ENCODE measurements around the gene TSC22D3. TPM values are rescaled to one million over a fixed set of nuclear protein-coding genes. Genes with fewer than 3 reads are reported as not detected.

TSC22D3 gene
- total RNA-seq, 2 experiments from 2014 or later = 29.3 to 35.6 TPM

DNA sequence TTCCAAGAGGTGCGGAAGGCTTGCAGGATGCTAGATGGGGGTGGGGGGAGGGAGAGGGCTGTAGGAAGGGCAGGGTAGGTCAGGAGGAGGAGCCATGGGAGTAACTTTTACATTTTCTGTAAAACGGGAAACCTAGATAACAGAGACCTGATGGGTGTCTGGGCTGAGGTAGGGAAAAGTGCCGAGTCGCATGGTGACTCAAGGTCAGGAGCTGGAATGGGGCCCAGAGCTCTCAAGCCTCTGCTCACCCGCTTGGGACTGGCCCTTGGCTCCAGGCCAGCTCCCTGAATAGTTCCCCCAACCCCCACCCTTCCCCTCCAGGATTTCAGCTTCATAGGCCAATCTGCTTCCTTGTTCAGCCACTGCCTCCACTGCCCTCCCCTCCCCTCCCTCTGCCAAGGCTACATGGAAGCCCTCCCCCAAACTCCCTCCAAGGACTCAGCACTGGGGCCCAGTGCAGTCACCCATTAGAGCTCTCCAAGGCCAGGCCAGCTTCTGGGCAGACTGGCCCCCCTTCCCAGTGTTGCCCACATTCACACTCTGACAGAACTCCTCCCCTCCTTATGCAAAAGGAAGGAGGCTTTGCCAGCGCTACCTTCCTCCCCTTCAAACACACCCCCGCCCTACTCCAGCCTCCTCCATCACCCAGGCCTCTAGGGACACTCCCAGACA, 43.6 kb downstream of the TSC22D3 start:
- Histone ChIP-seq H3K9me3 (ENCODE audit: low read length) (no peaks in the 10 kb centered on the region), H3K9me2 (ENCODE audit: insufficient read depth, low read length) (no peaks in the 10 kb centered on the region), H4K20me1 (ENCODE audit: insufficient read depth, low read length) (no peaks in the 10 kb centered on the region), H3K4me2 (ENCODE audit: low read length) (no peak overlapping the region), H3K4me1 (ENCODE audit: insufficient read depth, low read length, poor library complexity, severe bottlenecking) (peaks cover 6% of the 10 kb centered on the region), H3K4me3 (ENCODE audit: low read depth, low read length, poor library complexity, severe bottlenecking) (no peak overlapping the region), H3K36me3 (ENCODE audit: insufficient read depth, low read length) (no peaks in the 10 kb centered on the region), H2AFZ (ENCODE audit: low read length) (no peak overlapping the region), H3K79me2 (ENCODE audit: insufficient read depth, low read depth, low read length) (no peaks in the 10 kb centered on the region), H3K27ac (ENCODE audit: low read depth, low read length, poor library complexity, severe bottlenecking) (no peak overlapping the region)
- BruUV-seq (replicated peaks) = no TSS peak
- POLR2A ChIA-PET = interaction anchor here (0.6 kb wide), 1 partner anchor 134 kb away, joined by 4 read pairs; no protein-coding TSS in a partner anchor
- no peak for DNase-seq (ENCODE audit: low spot score)
- intact Hi-C loops (cut with micrococcal nuclease; ENCODE audit: unreplicated experiment) = no loop called here
- CTCF ChIA-PET (ENCODE audit: unreplicated experiment) = no interaction called here
- no peak for TF ChIP-seq EZH2phosphoT487 (IDR thresholded peaks at IDR 0.05; ENCODE audit: borderline replicate concordance, low read depth, low read length)
- TF ChIP-seq, protein P1, sequence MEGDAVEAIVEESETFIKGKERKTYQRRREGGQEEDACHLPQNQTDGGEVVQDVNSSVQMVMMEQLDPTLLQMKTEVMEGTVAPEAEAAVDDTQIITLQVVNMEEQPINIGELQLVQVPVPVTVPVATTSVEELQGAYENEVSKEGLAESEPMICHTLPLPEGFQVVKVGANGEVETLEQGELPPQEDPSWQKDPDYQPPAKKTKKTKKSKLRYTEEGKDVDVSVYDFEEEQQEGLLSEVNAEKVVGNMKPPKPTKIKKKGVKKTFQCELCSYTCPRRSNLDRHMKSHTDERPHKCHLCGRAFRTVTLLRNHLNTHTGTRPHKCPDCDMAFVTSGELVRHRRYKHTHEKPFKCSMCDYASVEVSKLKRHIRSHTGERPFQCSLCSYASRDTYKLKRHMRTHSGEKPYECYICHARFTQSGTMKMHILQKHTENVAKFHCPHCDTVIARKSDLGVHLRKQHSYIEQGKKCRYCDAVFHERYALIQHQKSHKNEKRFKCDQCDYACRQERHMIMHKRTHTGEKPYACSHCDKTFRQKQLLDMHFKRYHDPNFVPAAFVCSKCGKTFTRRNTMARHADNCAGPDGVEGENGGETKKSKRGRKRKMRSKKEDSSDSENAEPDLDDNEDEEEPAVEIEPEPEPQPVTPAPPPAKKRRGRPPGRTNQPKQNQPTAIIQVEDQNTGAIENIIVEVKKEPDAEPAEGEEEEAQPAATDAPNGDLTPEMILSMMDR (conservative IDR thresholded peaks at IDR 0.05; ENCODE audit: low read length) = no peak

DNA sequence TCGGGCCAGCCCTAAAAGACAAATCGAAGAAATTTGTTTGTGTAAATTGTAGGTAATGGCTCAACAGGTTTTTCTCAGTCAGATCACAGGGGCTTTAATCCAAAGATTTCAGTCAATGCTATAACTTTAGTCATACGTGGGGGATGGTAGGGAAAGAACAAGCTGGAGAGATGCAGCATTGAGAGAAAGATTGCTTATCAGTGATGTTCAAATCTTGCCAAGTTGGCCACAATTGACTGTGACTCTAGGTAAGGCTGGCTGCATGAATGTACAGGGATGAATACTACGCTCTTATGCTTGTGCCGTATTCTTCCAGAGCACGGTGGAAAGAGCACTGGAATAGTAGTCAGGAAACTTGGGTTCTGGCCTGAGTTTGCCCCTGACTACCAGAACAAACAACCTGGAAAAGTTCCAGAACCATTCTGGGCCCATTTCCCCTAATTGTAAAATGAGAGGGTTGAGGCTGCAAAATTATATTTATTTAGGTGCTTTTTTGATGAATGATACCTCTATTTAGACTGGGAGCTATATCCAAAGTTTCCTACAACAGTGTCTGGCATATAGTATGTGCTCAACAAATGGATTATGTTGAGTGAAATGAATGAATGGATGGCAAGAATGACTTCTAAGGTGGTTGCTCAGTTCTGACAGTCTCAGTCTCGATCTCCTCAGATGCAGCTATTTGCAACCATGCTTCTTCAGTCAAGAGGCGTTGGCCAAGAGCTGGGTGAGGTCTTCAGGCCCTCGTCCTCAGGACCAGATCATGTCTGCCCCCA, 44.4 kb downstream of the TSC22D3 start:
- Histone ChIP-seq H3K9me2 (ENCODE audit: insufficient read depth, low read length) (no peaks in the 10 kb centered on the region), H3K4me2 (ENCODE audit: low read length) (no peak overlapping the region), H3K4me1 (ENCODE audit: insufficient read depth, low read length, poor library complexity, severe bottlenecking) (peaks cover 6% of the 10 kb centered on the region), H3K4me3 (ENCODE audit: low read depth, low read length, poor library complexity, severe bottlenecking) (no peak overlapping the region), H3K9me3 (ENCODE audit: low read length) (no peaks in the 10 kb centered on the region), H3K36me3 (ENCODE audit: insufficient read depth, low read length) (no peaks in the 10 kb centered on the region), H2AFZ (ENCODE audit: low read length) (no peak overlapping the region), H3K79me2 (ENCODE audit: insufficient read depth, low read depth, low read length) (no peaks in the 10 kb centered on the region), H4K20me1 (ENCODE audit: insufficient read depth, low read length) (no peaks in the 10 kb centered on the region), H3K27ac (ENCODE audit: low read depth, low read length, poor library complexity, severe bottlenecking) (no peak overlapping the region)
- ChIA-PET CTCF (ENCODE audit: unreplicated experiment) (no interaction called here), POLR2A (interaction anchor here (0.6 to 1.2 kb wide), 2 partner anchors 14 to 135 kb away, joined by 3 to 4 read pairs; no protein-coding TSS in a partner anchor)
- TF ChIP-seq EZH2phosphoT487 (IDR thresholded peaks at IDR 0.05; ENCODE audit: borderline replicate concordance, low read depth, low read length) = no peak
- TF ChIP-seq, protein P1 (conservative IDR thresholded peaks at IDR 0.05; ENCODE audit: low read length) = no peak
- no TSS peak for BruUV-seq (replicated peaks)
- intact Hi-C loops (cut with micrococcal nuclease; ENCODE audit: unreplicated experiment) = no loop called here
- DNase-seq (ENCODE audit: low spot score) = no peak

DNA sequence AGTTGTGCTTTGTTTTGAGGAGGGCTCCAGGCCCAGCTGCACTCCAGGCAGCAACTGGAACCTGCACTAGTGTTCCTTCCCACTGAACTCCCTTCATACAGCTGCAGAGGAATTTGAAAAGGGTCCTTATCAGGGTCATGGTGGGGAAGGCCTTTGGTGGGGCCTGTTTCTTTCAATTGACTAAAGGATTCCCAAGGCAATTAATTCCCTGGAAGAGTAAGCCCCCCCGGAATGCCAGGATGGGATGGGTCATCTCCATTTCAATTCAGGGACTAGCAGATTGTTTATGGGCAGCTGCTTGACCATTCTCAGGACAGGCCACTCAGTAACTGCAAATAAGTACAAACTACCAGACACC, 45.3 kb downstream of the TSC22D3 start:
- Histone ChIP-seq H3K4me2 (ENCODE audit: low read length) (no peak overlapping the region), H3K36me3 (ENCODE audit: insufficient read depth, low read length) (no peaks in the 10 kb centered on the region), H3K27ac (ENCODE audit: low read depth, low read length, poor library complexity, severe bottlenecking) (no peak overlapping the region), H3K79me2 (ENCODE audit: insufficient read depth, low read depth, low read length) (no peaks in the 10 kb centered on the region), H3K9me3 (ENCODE audit: low read length) (no peaks in the 10 kb centered on the region), H3K4me1 (ENCODE audit: insufficient read depth, low read length, poor library complexity, severe bottlenecking) (peaks cover 6% of the 10 kb centered on the region), H2AFZ (ENCODE audit: low read length) (no peak overlapping the region), H3K9me2 (ENCODE audit: insufficient read depth, low read length) (no peaks in the 10 kb centered on the region), H3K4me3 (ENCODE audit: low read depth, low read length, poor library complexity, severe bottlenecking) (no peak overlapping the region), H4K20me1 (ENCODE audit: insufficient read depth, low read length) (no peaks in the 10 kb centered on the region)
- no TSS peak for BruUV-seq (replicated peaks)
- TF ChIP-seq, protein P1 (conservative IDR thresholded peaks at IDR 0.05; ENCODE audit: low read length) = no peak
- TF ChIP-seq EZH2phosphoT487 (IDR thresholded peaks at IDR 0.05; ENCODE audit: borderline replicate concordance, low read depth, low read length) = no peak
- ChIA-PET POLR2A (interaction anchor here (0.7 to 1.2 kb wide), 2 partner anchors 13 to 60 kb away, joined by 3 read pairs; no protein-coding TSS in a partner anchor), CTCF (ENCODE audit: unreplicated experiment) (no interaction called here)
- DNase-seq (ENCODE audit: low spot score) = no peak
- intact Hi-C loops (cut with micrococcal nuclease; ENCODE audit: unreplicated experiment) = no loop called here
